Hepatocyte (in vitro differentiated cells): ENCODE results near the gene FRG2B. TPM values are rescaled to one million over a fixed set of nuclear protein-coding genes. Genes with fewer than 3 reads are reported as not detected.

Experiments
- DNase-seq: peaks from one replicate; pipeline ENCODE4 v3.0.0-alpha.2; 2016; ENCODE audit warnings: low spot score
- H2AFZ ChIP-seq: fragments of 200-600 bp; sonication (generic); 2 replicates; pipeline ENCODE4 v1.6.0; 2016; ENCODE audit warnings: antibody characterized with exemption, mild to moderate bottlenecking
- H3K27ac ChIP-seq: fragments of 200-600 bp; sonication (generic); 2 replicates; pipeline ENCODE4 v1.5.1; 2016; ENCODE audit warnings: mild to moderate bottlenecking
- H3K27me3 ChIP-seq: fragments of 200-600 bp; sonication (generic); 2 replicates; pipeline ENCODE4 v1.6.1; 2016
- H3K36me3 ChIP-seq: fragments of 200-600 bp; sonication (generic); replicated peaks from 2 replicates; pipeline ENCODE4 v1.5.1; 2016; ENCODE audit warnings: low read depth; ENCODE audit not compliant: insufficient read depth
- H3K4me1 ChIP-seq: fragments of 200-600 bp; sonication (generic); 2 replicates; pipeline ENCODE4 v1.5.1; 2016; ENCODE audit warnings: mild to moderate bottlenecking, moderate library complexity; ENCODE audit not compliant: insufficient read depth
- H3K4me2 ChIP-seq: fragments of 200-600 bp; sonication (generic); 2 replicates; pipeline ENCODE4 v1.6.0; 2016
- H3K4me3 ChIP-seq: fragments of 200-600 bp; sonication (generic); 2 replicates; pipeline ENCODE4 v1.5.1; 2016; ENCODE audit warnings: mild to moderate bottlenecking
- H3K79me2 ChIP-seq: fragments of 200-600 bp; sonication (generic); 2 replicates; pipeline ENCODE4 v1.6.0; 2017; ENCODE audit warnings: mild to moderate bottlenecking
- H3K9me2 ChIP-seq: fragments of 200-600 bp; sonication (generic); replicated peaks from 2 replicates; pipeline ENCODE4 v1.6.0; 2017; ENCODE audit warnings: mild to moderate bottlenecking; ENCODE audit not compliant: insufficient read depth
- H3K9me3 ChIP-seq: fragments of 200-600 bp; sonication (generic); 2 replicates; pipeline ENCODE4 v1.5.1; 2016; ENCODE audit warnings: low read depth, mild to moderate bottlenecking
- H4K20me1 ChIP-seq: fragments of 200-600 bp; sonication (generic); 2 replicates; pipeline ENCODE4 v1.6.0; 2016; ENCODE audit warnings: mild to moderate bottlenecking; ENCODE audit not compliant: insufficient read depth, poor library complexity, severe bottlenecking
- EZH2 ChIP-seq: fragments of 200-600 bp; sonication (generic); IDR thresholded peaks from 2 replicates; pipeline ENCODE4 v1.6.1; 2016; ENCODE audit warnings: antibody characterized with exemption, mild to moderate bottlenecking, borderline replicate concordance
- EZH2phosphoT487 ChIP-seq: fragments of 200-600 bp; sonication (generic); IDR thresholded peaks from one replicate; pipeline ENCODE4 v1.6.1; 2018; ENCODE audit warnings: antibody characterized with exemption, mild to moderate bottlenecking, low read depth, moderate library complexity; ENCODE audit not compliant: unreplicated experiment, severe bottlenecking
- WGBS: methylation state at CpG from one replicate; pipeline ENCODE4 v1.1.6; 2016; ENCODE audit warnings: low lambda C conversion rate; ENCODE audit errors: missing lambda C conversion rate; 5-methylcytosine and 5-hydroxymethylcytosine counted together
- polyA plus RNA-seq: library from polyadenylated mRNA; unstranded; fragments of >200 nt; fragmentation: Nextera tagmentation; extraction: Ambion mirVana; gene quantifications from 2 replicates; pipeline ENCODE4 v1.2.1, GENCODE V29; 2016
- total RNA-seq: library from RNA; depleted of rRNA; stranded (reverse); fragments of >200 nt; gene quantifications from 2 replicates; pipeline ENCODE4 v1.2.3, GENCODE V29; 2014
- TF ChIP-seq, protein P1 (sequence below): fragments of 200-600 bp; sonication (generic); IDR thresholded peaks from 2 replicates; pipeline ENCODE4 v1.5.1; 2016; ENCODE audit warnings: antibody characterized with exemption, mild to moderate bottlenecking; ENCODE audit not compliant: poor library complexity

The FRG2B gene
- total and polyA plus RNA-seq, 2 experiments from 2014 or later = not detected

DNA sequence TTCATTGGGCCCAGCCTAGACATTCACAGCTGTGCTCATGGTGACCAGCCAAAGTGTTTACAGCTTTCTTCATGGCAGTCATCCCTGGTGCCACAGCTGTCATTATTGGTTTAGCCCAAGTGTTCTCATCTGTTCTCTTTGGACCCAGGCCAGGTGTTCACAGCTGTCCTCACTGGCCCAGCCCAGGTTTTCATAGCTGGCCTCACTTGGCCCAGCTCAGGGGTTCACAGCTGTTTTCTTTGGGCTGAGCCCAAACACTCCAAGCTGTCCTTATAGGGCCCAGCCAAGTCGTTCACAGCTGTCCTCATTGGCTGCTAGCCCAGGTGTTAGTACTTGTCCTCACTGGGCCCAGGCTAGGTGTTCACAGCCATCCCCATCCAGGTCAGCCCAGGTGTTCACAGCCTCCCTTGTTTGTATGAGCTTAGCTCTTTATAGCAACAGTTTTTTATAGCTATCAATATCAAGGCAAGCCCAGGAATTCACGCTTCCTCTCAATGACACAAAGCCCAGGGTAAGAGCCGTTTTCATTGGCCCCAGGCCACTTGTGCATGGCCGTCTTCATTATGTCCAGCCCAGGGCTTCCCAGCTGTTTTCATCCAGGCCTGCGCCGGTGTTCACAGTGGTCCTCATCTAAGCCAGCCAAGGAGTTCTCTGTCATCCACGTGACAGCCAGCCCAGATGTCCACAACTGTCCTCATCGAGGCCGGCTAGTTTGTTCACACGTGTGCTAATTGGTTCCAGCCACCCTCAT lies 11.6 kb downstream of the FRG2B start:
- Histone ChIP-seq H3K9me2 (no peaks in the 10 kb centered on the region), H3K4me3 (no peak overlapping the region), H3K36me3 (no peaks in the 10 kb centered on the region), H3K9me3 (no peaks in the 10 kb centered on the region), H4K20me1 (no peaks in the 10 kb centered on the region), H3K79me2 (no peaks in the 10 kb centered on the region), H2AFZ (no peak overlapping the region), H3K4me2 (no peak overlapping the region), H3K27me3 (no peaks in the 10 kb centered on the region), H3K4me1 (no peaks in the 10 kb centered on the region), H3K27ac (no peak overlapping the region)
- no peak for DNase-seq
- TF ChIP-seq EZH2 = no peak
- TF ChIP-seq EZH2phosphoT487 = no peak
- TF ChIP-seq, protein P1, sequence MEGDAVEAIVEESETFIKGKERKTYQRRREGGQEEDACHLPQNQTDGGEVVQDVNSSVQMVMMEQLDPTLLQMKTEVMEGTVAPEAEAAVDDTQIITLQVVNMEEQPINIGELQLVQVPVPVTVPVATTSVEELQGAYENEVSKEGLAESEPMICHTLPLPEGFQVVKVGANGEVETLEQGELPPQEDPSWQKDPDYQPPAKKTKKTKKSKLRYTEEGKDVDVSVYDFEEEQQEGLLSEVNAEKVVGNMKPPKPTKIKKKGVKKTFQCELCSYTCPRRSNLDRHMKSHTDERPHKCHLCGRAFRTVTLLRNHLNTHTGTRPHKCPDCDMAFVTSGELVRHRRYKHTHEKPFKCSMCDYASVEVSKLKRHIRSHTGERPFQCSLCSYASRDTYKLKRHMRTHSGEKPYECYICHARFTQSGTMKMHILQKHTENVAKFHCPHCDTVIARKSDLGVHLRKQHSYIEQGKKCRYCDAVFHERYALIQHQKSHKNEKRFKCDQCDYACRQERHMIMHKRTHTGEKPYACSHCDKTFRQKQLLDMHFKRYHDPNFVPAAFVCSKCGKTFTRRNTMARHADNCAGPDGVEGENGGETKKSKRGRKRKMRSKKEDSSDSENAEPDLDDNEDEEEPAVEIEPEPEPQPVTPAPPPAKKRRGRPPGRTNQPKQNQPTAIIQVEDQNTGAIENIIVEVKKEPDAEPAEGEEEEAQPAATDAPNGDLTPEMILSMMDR = no peak
- 87% methylated on average over 10 of the region's 10 CpGs for WGBS

DNA sequence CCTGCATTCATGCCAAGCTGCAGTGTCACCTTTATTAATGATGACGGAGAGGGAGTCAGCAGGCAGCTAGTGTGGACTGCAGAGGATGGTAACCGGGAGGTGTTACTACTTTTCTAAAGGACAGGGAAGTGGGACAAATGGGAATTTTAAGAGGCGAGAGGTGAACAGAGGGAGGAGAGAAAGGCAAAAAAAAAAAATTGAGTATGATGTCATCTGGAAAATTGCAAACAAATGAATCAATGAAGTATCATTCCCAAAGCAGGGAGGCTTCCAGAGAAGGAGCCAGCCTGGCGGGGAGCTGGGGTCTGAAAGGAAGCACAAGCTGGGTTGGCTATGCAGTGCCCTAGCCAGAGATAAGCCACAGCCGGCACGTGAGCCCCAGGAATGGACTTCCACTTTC lies 12.9 kb downstream of the FRG2B start:
- 72% methylated on average over 6 of the region's 6 CpGs for WGBS

DNA sequence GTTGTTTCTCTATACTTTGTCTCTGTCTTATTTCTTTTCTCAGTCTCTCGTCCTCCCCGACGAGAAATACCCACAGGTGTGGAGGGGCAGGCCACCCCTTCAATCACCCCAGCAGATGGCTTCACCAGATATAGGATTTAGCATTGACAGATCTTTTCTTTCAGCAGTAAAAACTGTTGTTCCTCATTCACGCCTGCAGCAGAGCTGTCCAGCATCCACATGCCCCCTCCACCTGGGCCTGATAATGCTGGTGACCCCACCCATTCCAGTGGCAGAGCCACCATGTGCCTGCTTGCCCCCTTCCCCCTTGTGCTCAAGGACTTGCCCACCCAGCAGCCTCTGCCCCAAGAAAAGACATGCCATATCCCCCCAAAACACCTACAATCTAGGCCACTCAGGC lies 15.5 kb downstream of the FRG2B start:
- Histone ChIP-seq H3K4me3 (no peak overlapping the region), H3K4me2 (no peak overlapping the region), H3K9me2 (no peaks in the 10 kb centered on the region), H3K9me3 (peaks cover 4% of the 10 kb centered on the region), H4K20me1 (no peaks in the 10 kb centered on the region), H3K4me1 (no peaks in the 10 kb centered on the region), H2AFZ (no peak overlapping the region), H3K27ac (no peak overlapping the region), H3K79me2 (no peaks in the 10 kb centered on the region), H3K27me3 (no peaks in the 10 kb centered on the region), H3K36me3 (no peaks in the 10 kb centered on the region)
- TF ChIP-seq, protein P1 = no peak
- TF ChIP-seq EZH2 = no peak
- WGBS = 59% methylated on average over 4 of the region's 4 CpGs
- DNase-seq = no peak

More for the DNA sequence above, 12.9 kb downstream of the FRG2B start:
- no peak for DNase-seq
- H2AFZ ChIP-seq = no peak overlapping the region
- no peaks in the 10 kb centered on the region for H3K79me2 ChIP-seq
- H3K36me3 ChIP-seq = no peaks in the 10 kb centered on the region
- no peak for TF ChIP-seq EZH2phosphoT487
- no peak for TF ChIP-seq EZH2
- TF ChIP-seq, protein P1 = no peak
- H3K27me3 ChIP-seq = no peaks in the 10 kb centered on the region
- H3K4me1 ChIP-seq = no peaks in the 10 kb centered on the region
- no peaks in the 10 kb centered on the region for H3K9me2 ChIP-seq
- H3K4me3 ChIP-seq = no peak overlapping the region
- H4K20me1 ChIP-seq = no peaks in the 10 kb centered on the region
- no peaks in the 10 kb centered on the region for H3K9me3 ChIP-seq
- no peak overlapping the region for H3K4me2 ChIP-seq
- no peak overlapping the region for H3K27ac ChIP-seq
